GM23338 (cell line): Measurements from ENCODE around the gene VRTN. TPM values are rescaled to one million over a fixed set of nuclear protein-coding genes. Genes with fewer than 3 reads are reported as not detected.
A peak's percentile ranks its signal among the peaks of the same experiment; 100 is the strongest.

Source experiments
- ATAC-seq: fragments of 200-7000 bp; cut with Tn5 transposase; 3 replicates; pipeline ENCODE4 v1.9.1; 2020
- DNase-seq: peaks from one replicate; pipeline ENCODE4 v3.0.0-alpha.2; 2015; ENCODE audit warnings: low spot score
- H2AFZ ChIP-seq: fragments of 200-600 bp; sonication (generic); 2 replicates; pipeline ENCODE4 v1.8.0; 2016; ENCODE audit warnings: antibody characterized with exemption, mild to moderate bottlenecking, moderate library complexity
- H3F3A ChIP-seq: fragments of 200-600 bp; sonication (generic); replicated peaks from 2 replicates; pipeline ENCODE4 v1.8.0; 2017; ENCODE audit warnings: antibody characterized with exemption, mixed run types, low read depth
- H3K27ac ChIP-seq: fragments of 200-600 bp; sonication (generic); 2 replicates; pipeline ENCODE4 v1.6.1; 2016; ENCODE audit warnings: low read depth
- H3K27me3 ChIP-seq: fragments of 200-600 bp; sonication (generic); 2 replicates; pipeline ENCODE4 v1.8.0; 2016; ENCODE audit warnings: mild to moderate bottlenecking, mixed run types, moderate library complexity; ENCODE audit not compliant: insufficient read depth
- H3K36me3 ChIP-seq: fragments of 200-600 bp; sonication (generic); 2 replicates; pipeline ENCODE4 v1.8.0; 2016; ENCODE audit warnings: mild to moderate bottlenecking; ENCODE audit not compliant: insufficient read depth
- H3K4me1 ChIP-seq: fragments of 200-600 bp; sonication (generic); 2 replicates; pipeline ENCODE4 v1.8.0; 2016; ENCODE audit warnings: mild to moderate bottlenecking, moderate library complexity; ENCODE audit not compliant: insufficient read depth
- H3K4me2 ChIP-seq: fragments of 200-600 bp; sonication (generic); 2 replicates; pipeline ENCODE4 v1.7.1; 2017; ENCODE audit warnings: mixed run types
- H3K4me3 ChIP-seq: fragments of 200-600 bp; sonication (generic); 2 replicates; pipeline ENCODE4 v1.6.1; 2016; ENCODE audit warnings: mixed run types
- H3K79me2 ChIP-seq: fragments of 200-600 bp; sonication (generic); replicated peaks from 2 replicates; pipeline ENCODE4 v1.8.0; 2017; ENCODE audit warnings: mild to moderate bottlenecking; ENCODE audit not compliant: insufficient read depth
- H3K9me2 ChIP-seq: fragments of 200-600 bp; sonication (generic); 2 replicates; pipeline ENCODE4 v1.8.0; 2017; ENCODE audit not compliant: insufficient read depth
- H4K20me1 ChIP-seq: fragments of 200-600 bp; sonication (generic); replicated peaks from 2 replicates; pipeline ENCODE4 v1.8.0; 2017; ENCODE audit warnings: mild to moderate bottlenecking; ENCODE audit not compliant: insufficient read depth
- H3K27ac Mint-ChIP-seq: 2 replicates; pipeline ENCODE4 v1.8.0; 2020; ENCODE audit warnings: inconsistent platforms, mild to moderate bottlenecking, moderate library complexity, mixed read lengths
- H3K27me3 Mint-ChIP-seq: 3 replicates; pipeline ENCODE4 v1.8.0; 2022; ENCODE audit warnings: low read depth, mild to moderate bottlenecking, moderate library complexity, mixed read lengths, inconsistent platforms; ENCODE audit not compliant: insufficient read depth, poor library complexity
- H3K36me3 Mint-ChIP-seq: 3 replicates; pipeline ENCODE4 v1.8.0; 2021; ENCODE audit warnings: low read depth, mild to moderate bottlenecking, inconsistent platforms, moderate library complexity, mixed read lengths
- H3K4me1 Mint-ChIP-seq: 3 replicates; pipeline ENCODE4 v1.8.0; 2020; ENCODE audit warnings: mild to moderate bottlenecking, inconsistent platforms, mixed read lengths
- H3K4me3 Mint-ChIP-seq: 3 replicates; pipeline ENCODE4 v1.8.0; 2021; ENCODE audit warnings: moderate library complexity, mild to moderate bottlenecking, inconsistent platforms, mixed read lengths
- H3K9me3 Mint-ChIP-seq: 3 replicates; pipeline ENCODE4 v1.8.0; 2020; ENCODE audit warnings: moderate library complexity, mild to moderate bottlenecking, inconsistent platforms, mixed read lengths
- CREB1 ChIP-seq: fragments of 250-450 bp; sonication (Bioruptor Pico); IDR thresholded peaks from 2 replicates; pipeline ENCODE4 v1.5.0; 2020; ENCODE audit warnings: low read depth, mild to moderate bottlenecking, moderate library complexity
- ETS1 ChIP-seq: IDR thresholded peaks from 2 replicates; pipeline ENCODE4 v1.6.1; 2016; ENCODE audit warnings: antibody characterized with exemption
- EZH2 ChIP-seq: fragments of 200-600 bp; sonication (generic); IDR thresholded peaks from one replicate; pipeline ENCODE4 v1.8.0; 2017; ENCODE audit warnings: antibody characterized with exemption, mild to moderate bottlenecking, low read depth; ENCODE audit not compliant: unreplicated experiment
- EZH2phosphoT487 ChIP-seq: fragments of 200-600 bp; sonication (generic); IDR thresholded peaks from one replicate; pipeline ENCODE4 v1.8.1; 2018; ENCODE audit warnings: antibody characterized with exemption; ENCODE audit not compliant: unreplicated experiment
- JUNB ChIP-seq: IDR thresholded peaks from one replicate; pipeline ENCODE4 v1.6.1; 2016; ENCODE audit warnings: antibody characterized with exemption; ENCODE audit not compliant: unreplicated experiment
- NANOG ChIP-seq: IDR thresholded peaks from 2 replicates; pipeline ENCODE4 v1.6.1; 2016; ENCODE audit warnings: antibody characterized with exemption, borderline replicate concordance
- POLR2AphosphoS5 ChIP-seq: IDR thresholded peaks from 2 replicates; pipeline ENCODE4 v1.6.1; 2016; ENCODE audit warnings: antibody characterized with exemption, low read depth
- REST ChIP-seq: IDR thresholded peaks from one replicate; pipeline ENCODE4 v1.6.1; 2018; ENCODE audit warnings: antibody characterized with exemption; ENCODE audit not compliant: unreplicated experiment
- STAT1 ChIP-seq: IDR thresholded peaks from one replicate; pipeline ENCODE4 v1.6.1; 2016; ENCODE audit warnings: antibody characterized with exemption; ENCODE audit not compliant: unreplicated experiment
- ZNF114 ChIP-seq: fragments of 250-450 bp; sonication (Bioruptor Pico); IDR thresholded peaks from 2 replicates; pipeline ENCODE4 v1.5.0; 2020; ENCODE audit warnings: mild to moderate bottlenecking, moderate library complexity
- ZNF331 ChIP-seq: fragments of 250-450 bp; sonication (Bioruptor Pico); IDR thresholded peaks from 2 replicates; pipeline ENCODE4 v1.5.0; 2020; ENCODE audit warnings: low read depth, mild to moderate bottlenecking, moderate library complexity
- polyA plus RNA-seq: library from polyadenylated mRNA; unstranded; fragments of >200 nt; fragmentation: Nextera tagmentation; extraction: Ambion mirVana; gene quantifications from 2 replicates; pipeline ENCODE4 v1.2.1, GENCODE V29; 2016
- total RNA-seq: library from RNA; depleted of rRNA; stranded (reverse); fragments of >200 nt; shearing (Covaris generic); gene quantifications from 2 replicates; pipeline ENCODE4 v1.2.3, GENCODE V29; 2014
- TF ChIP-seq, protein P1 (sequence below), 2 experiments: fragments of 200-600 bp in 1 of 2; sonication (generic) in 1 of 2; conservative IDR thresholded peaks; 2 replicates each; pipeline versions ENCODE4 v1.5.1 to v1.6.1; 2016 to 2017; ENCODE audit warnings: antibody characterized with exemption in 2 of 2, low read depth in 2 of 2, mild to moderate bottlenecking in 2 of 2, moderate library complexity in 1 of 2
- TF ChIP-seq, protein P2 (sequence below): fragments of 250-450 bp; sonication (Bioruptor Pico); IDR thresholded peaks from 2 replicates; pipeline ENCODE4 v1.5.0; 2020; ENCODE audit warnings: mild to moderate bottlenecking, moderate library complexity

The VRTN gene
- total and polyA plus RNA-seq, 2 experiments from 2014 or later, result 63.9 to 143 TPM

DNA sequence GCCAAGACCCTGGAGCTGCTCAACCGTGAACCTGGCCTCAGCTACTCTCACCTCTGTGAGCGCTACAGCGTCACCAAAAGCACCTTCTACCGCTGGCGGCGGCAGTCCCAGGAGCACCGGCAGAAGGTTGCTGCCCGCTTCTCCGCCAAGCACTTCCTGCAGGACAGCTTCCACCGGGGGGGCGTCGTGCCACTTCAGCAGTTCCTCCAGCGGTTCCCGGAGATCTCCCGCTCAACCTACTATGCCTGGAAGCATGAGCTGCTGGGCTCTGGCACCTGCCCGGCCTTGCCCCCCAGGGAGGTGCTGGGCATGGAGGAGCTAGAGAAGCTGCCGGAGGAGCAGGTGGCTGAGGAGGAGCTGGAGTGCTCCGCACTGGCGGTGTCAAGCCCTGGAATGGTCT lies 9.3 kb downstream of the VRTN start:
- Histone ChIP-seq H2AFZ (no peak overlapping the region), H3K79me2 (peaks cover 86% of the 10 kb centered on the region), H3K36me3 (peaks cover 16% of the 10 kb centered on the region; the same call in 1 of the 2 replicates), H3F3A (peaks cover 57% of the 10 kb centered on the region), H4K20me1 (peaks cover 84% of the 10 kb centered on the region), H3K4me2 (no peak overlapping the region), H3K27me3 (no peaks in the 10 kb centered on the region), H3K4me3 (no peak overlapping the region), H3K9me2 (no peaks in the 10 kb centered on the region), H3K4me1 (peaks cover 25% of the 10 kb centered on the region), H3K27ac (0 out of 2 replicates have a peak overlapping the region, but pooled peaks have one; percentile 26)
- Mint-ChIP-seq H3K27ac (peak overlapping the region; percentile 3; the same call in 1 of the 2 replicates), H3K9me3 (no peaks in the 10 kb centered on the region), H3K4me1 (peaks cover 59% of the 10 kb centered on the region), H3K27me3 (peaks cover 18% of the 10 kb centered on the region), H3K4me3 (no peak overlapping the region; the same call in 2 of the 3 replicates), H3K36me3 (peaks cover 76% of the 10 kb centered on the region)
- DNase-seq (no peak), ATAC-seq (no peak)
- TF ChIP-seq, protein P1, sequence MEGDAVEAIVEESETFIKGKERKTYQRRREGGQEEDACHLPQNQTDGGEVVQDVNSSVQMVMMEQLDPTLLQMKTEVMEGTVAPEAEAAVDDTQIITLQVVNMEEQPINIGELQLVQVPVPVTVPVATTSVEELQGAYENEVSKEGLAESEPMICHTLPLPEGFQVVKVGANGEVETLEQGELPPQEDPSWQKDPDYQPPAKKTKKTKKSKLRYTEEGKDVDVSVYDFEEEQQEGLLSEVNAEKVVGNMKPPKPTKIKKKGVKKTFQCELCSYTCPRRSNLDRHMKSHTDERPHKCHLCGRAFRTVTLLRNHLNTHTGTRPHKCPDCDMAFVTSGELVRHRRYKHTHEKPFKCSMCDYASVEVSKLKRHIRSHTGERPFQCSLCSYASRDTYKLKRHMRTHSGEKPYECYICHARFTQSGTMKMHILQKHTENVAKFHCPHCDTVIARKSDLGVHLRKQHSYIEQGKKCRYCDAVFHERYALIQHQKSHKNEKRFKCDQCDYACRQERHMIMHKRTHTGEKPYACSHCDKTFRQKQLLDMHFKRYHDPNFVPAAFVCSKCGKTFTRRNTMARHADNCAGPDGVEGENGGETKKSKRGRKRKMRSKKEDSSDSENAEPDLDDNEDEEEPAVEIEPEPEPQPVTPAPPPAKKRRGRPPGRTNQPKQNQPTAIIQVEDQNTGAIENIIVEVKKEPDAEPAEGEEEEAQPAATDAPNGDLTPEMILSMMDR (conservative IDR thresholded peaks at IDR 0.05; ENCODE audit: low read depth in 2 of 2), result no peak
- TF ChIP-seq JUNB (no peak), ZNF114 (CRISPR knock-in tag) (no peak), REST (no peak), STAT1 (no peak), NANOG (no peak), CREB1 (CRISPR knock-in tag) (no peak), POLR2AphosphoS5 (no peak), EZH2phosphoT487 (no peak), ETS1 (no peak), ZNF331 (no peak), EZH2 (no peak)
- TF ChIP-seq, protein P2, sequence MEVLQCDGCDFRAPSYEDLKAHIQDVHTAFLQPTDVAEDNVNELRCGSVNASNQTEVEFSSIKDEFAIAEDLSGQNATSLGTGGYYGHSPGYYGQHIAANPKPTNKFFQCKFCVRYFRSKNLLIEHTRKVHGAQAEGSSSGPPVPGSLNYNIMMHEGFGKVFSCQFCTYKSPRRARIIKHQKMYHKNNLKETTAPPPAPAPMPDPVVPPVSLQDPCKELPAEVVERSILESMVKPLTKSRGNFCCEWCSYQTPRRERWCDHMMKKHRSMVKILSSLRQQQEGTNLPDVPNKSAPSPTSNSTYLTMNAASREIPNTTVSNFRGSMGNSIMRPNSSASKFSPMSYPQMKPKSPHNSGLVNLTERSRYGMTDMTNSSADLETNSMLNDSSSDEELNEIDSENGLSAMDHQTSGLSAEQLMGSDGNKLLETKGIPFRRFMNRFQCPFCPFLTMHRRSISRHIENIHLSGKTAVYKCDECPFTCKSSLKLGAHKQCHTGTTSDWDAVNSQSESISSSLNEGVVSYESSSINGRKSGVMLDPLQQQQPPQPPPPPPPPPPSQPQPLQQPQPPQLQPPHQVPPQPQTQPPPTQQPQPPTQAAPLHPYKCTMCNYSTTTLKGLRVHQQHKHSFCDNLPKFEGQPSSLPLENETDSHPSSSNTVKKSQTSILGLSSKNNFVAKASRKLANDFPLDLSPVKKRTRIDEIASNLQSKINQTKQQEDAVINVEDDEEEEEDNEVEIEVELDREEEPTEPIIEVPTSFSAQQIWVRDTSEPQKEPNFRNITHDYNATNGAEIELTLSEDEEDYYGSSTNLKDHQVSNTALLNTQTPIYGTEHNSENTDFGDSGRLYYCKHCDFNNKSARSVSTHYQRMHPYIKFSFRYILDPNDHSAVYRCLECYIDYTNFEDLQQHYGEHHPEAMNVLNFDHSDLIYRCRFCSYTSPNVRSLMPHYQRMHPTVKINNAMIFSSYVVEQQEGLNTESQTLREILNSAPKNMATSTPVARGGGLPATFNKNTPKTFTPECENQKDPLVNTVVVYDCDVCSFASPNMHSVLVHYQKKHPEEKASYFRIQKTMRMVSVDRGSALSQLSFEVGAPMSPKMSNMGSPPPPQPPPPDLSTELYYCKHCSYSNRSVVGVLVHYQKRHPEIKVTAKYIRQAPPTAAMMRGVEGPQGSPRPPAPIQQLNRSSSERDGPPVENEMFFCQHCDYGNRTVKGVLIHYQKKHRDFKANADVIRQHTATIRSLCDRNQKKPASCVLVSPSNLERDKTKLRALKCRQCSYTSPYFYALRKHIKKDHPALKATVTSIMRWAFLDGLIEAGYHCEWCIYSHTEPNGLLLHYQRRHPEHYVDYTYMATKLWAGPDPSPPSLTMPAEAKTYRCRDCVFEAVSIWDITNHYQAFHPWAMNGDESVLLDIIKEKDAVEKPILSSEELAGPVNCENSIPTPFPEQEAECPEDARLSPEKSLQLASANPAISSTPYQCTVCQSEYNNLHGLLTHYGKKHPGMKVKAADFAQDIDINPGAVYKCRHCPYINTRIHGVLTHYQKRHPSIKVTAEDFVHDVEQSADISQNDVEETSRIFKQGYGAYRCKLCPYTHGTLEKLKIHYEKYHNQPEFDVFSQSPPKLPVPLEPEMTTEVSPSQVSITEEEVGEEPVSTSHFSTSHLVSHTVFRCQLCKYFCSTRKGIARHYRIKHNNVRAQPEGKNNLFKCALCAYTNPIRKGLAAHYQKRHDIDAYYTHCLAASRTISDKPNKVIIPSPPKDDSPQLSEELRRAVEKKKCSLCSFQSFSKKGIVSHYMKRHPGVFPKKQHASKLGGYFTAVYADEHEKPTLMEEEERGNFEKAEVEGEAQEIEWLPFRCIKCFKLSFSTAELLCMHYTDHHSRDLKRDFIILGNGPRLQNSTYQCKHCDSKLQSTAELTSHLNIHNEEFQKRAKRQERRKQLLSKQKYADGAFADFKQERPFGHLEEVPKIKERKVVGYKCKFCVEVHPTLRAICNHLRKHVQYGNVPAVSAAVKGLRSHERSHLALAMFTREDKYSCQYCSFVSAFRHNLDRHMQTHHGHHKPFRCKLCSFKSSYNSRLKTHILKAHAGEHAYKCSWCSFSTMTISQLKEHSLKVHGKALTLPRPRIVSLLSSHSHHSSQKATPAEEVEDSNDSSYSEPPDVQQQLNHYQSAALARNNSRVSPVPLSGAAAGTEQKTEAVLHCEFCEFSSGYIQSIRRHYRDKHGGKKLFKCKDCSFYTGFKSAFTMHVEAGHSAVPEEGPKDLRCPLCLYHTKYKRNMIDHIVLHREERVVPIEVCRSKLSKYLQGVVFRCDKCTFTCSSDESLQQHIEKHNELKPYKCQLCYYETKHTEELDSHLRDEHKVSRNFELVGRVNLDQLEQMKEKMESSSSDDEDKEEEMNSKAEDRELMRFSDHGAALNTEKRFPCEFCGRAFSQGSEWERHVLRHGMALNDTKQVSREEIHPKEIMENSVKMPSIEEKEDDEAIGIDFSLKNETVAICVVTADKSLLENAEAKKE (CRISPR knock-in tag), result no peak
